PC-3 (cell line): ENCODE data around the gene CD40.
A peak's percentile ranks its signal among the peaks of the same experiment; 100 is the strongest.

Source experiments
- CTCF ChIP-seq: fragments of 300-600 bp; sonication (generic); conservative IDR thresholded peaks from 2 replicates; pipeline ENCODE4 v1.5.1; 2017; ENCODE audit warnings: antibody characterized with exemption, low read depth, mild to moderate bottlenecking, low read length
- EZH2 ChIP-seq: fragments of 300-600 bp; sonication (generic); IDR thresholded peaks from one replicate; pipeline ENCODE4 v1.6.1; 2017; ENCODE audit warnings: antibody characterized with exemption, mild to moderate bottlenecking, low read length; ENCODE audit not compliant: unreplicated experiment
- EZH2phosphoT487 ChIP-seq: fragments of 300-600 bp; sonication (generic); IDR thresholded peaks from 2 replicates; pipeline ENCODE4 v1.6.1; 2018; ENCODE audit warnings: mild to moderate bottlenecking, antibody characterized with exemption, low read length, borderline replicate concordance

- TF ChIP-seq CTCF = 0 out of 2 replicates have a peak, but pooled peaks have one; percentile 16
- TF ChIP-seq EZH2 = no peak
- no peak for TF ChIP-seq EZH2phosphoT487
These were observed 29.5 kb upstream of the CD40 start for GRCh38 chr20:46088409-46089166.
